GM12878 (cell line): ENCODE data around the gene GPAT2. TPM values are rescaled to one million over a fixed set of nuclear protein-coding genes. Genes with fewer than 3 reads are reported as not detected.
A peak's percentile ranks its signal among the peaks of the same experiment; 100 is the strongest.
"Not testable (repeated sequence)": the region's sequence is repeated elsewhere in the genome, so short reads cannot be mapped to it uniquely, and the experiment has no call there.

Experiments
- ATAC-seq: fragments of 200-7000 bp; cut with Tn5 transposase; 3 replicates; pipeline ENCODE4 v1.9.1; 2020; ENCODE audit warnings: mild to moderate bottlenecking, moderate library complexity
- BruUV-seq: library from RNA; stranded (reverse); fragments of 400-500 nt; replicated peaks from 2 replicates; lab custom pipeline; 2021; lab: Mats Ljungman, UMichigan
- CTCF ChIA-PET: fragments of 300-600 bp; sonication (Branson Sonifier 250); formaldehyde crosslinking; extraction: SDS; loops from one replicate; lab custom pipeline; 2021; ENCODE audit warnings: inconsistent platforms; lab: Yijun Ruan, JAX
- POLR2A ChIA-PET: fragments of 350-600 bp; formaldehyde crosslinking; extraction: SDS; loops from one replicate; lab custom pipeline; 2021; ENCODE audit warnings: inconsistent platforms; lab: Charles Lee
- RAD21 ChIA-PET: fragments of 300-600 bp; sonication (Branson Sonifier 250); formaldehyde crosslinking; loops from one replicate; lab custom pipeline; 2023; ENCODE audit warnings: antibody characterized with exemption; ENCODE audit not compliant: unreplicated experiment; lab: Charles Lee
- SMC1A ChIA-PET: fragments of 300-600 bp; sonication (Branson Sonifier 250); formaldehyde crosslinking; loops from one replicate; lab custom pipeline; 2023; ENCODE audit not compliant: unreplicated experiment, uncharacterized antibody; lab: Charles Lee
- DNase-seq: peaks from one replicate; pipeline ENCODE4 v3.0.0-alpha.2; 2011; ENCODE audit warnings: low read depth, low spot score
- FAIRE-seq: peaks from 3 replicates; lab custom pipeline; 2011; peaks lifted over from hg19 to GRCh38; lab: Jason Lieb, UNC
- H2AFZ ChIP-seq: 2 replicates; pipeline ENCODE4 v1.6.0; 2011; ENCODE audit warnings: low read depth, low read length, control low read depth; ENCODE audit not compliant: control insufficient read depth
- H3K27ac ChIP-seq: 2 replicates; pipeline ENCODE4 v1.5.1; 2011; ENCODE audit warnings: control low read depth; ENCODE audit not compliant: control insufficient read depth, insufficient read depth
- H3K27me3 ChIP-seq, 2 experiments: replicated peaks in 1 of 2; 2 replicates each; pipeline versions ENCODE4 v1.6.0 to v1.6.1; 2011; ENCODE audit warnings: low read length in 1 of 2; ENCODE audit not compliant: control insufficient read depth in 2 of 2, insufficient read depth in 2 of 2
- H3K36me3 ChIP-seq, 2 experiments: 2 replicates each; pipeline ENCODE4 v1.5.1; 2011; ENCODE audit warnings: low read length in 1 of 2; ENCODE audit not compliant: control insufficient read depth in 2 of 2, insufficient read depth in 2 of 2
- H3K4me1 ChIP-seq: 2 replicates; pipeline ENCODE4 v1.6.1; 2011; ENCODE audit warnings: mild to moderate bottlenecking, low read length, moderate library complexity, mixed read lengths; ENCODE audit not compliant: control insufficient read depth, insufficient read depth
- H3K4me2 ChIP-seq: 2 replicates; pipeline ENCODE4 v1.6.0; 2011; ENCODE audit warnings: control low read depth; ENCODE audit not compliant: control insufficient read depth, insufficient read depth
- H3K4me3 ChIP-seq: fragments of 200-600 bp; sonication (generic); 2 replicates; pipeline ENCODE4 v1.5.1; 2016
- H3K79me2 ChIP-seq: 2 replicates; pipeline ENCODE4 v1.6.0; 2011; ENCODE audit warnings: low read length; ENCODE audit not compliant: control insufficient read depth, insufficient read depth
- H3K9ac ChIP-seq: 2 replicates; pipeline ENCODE4 v1.8.0; 2011; ENCODE audit warnings: low read length, control low read depth, mixed read lengths; ENCODE audit not compliant: control insufficient read depth, insufficient read depth
- H3K9me3 ChIP-seq: replicated peaks from 3 replicates; pipeline ENCODE4 v1.5.1; 2011; ENCODE audit warnings: mild to moderate bottlenecking, low read length; ENCODE audit not compliant: control insufficient read depth, insufficient read depth
- H4K20me1 ChIP-seq: 2 replicates; pipeline ENCODE4 v1.6.0; 2011; ENCODE audit not compliant: control insufficient read depth, insufficient read depth
- WGBS: methylation state at CpG from one replicate; pipeline ENCODE4 v1.1.6; 2016; ENCODE audit warnings: low lambda C conversion rate; ENCODE audit not compliant: insufficient replicate concordance, insufficient coverage; ENCODE audit errors: missing lambda C conversion rate; 5-methylcytosine and 5-hydroxymethylcytosine counted together
- in situ Hi-C: fragments of 300-500 bp; cut with MboI; formaldehyde crosslinking; loops from 9 replicates; pipeline ENCODE4 v1.14.3; 2018; ENCODE audit warnings: mixed read lengths
- intact Hi-C: fragments of 100-400 bp; cut with micrococcal nuclease; formaldehyde crosslinking; loops from one replicate; pipeline ENCODE4 v1.14.2; 2022; ENCODE audit not compliant: unreplicated experiment
- polyA plus RNA-seq, 11 experiments: library from polyadenylated mRNA; depleted of rRNA in 4 of 11; unstranded in 6 of 11; stranded (reverse) in 5 of 11; fragments of >200 nt; fragmentation: Nextera tagmentation in 4 of 11; fragmentation: Illumina TruSeq in 1 of 11; extraction: Ambion mirVana in 4 of 11; extraction: Trizol in 1 of 11; gene quantifications; 1 replicate in 1 of 11; 2 replicates in 10 of 11; pipeline versions ENCODE4 v1.2.1 to v1.2.3, GENCODE V29; 2011 to 2016; ENCODE audit warnings: inconsistent platforms in 2 of 11, missing spikeins in 2 of 11, low read depth in 1 of 11
- small RNA-seq: library from RNA; depleted of rRNA; stranded (forward); fragments of <200 nt; gene quantifications from one replicate; pipeline ENCODE3, GENCODE V24; 2014
- total RNA-seq, 4 experiments: library from RNA; depleted of rRNA in 3 of 4; stranded (reverse); fragments of >200 nt in 3 of 4; fragmentation: Illumina TruSeq in 1 of 4; extraction: Trizol in 1 of 4; gene quantifications; 2 replicates each; pipeline versions ENCODE4 v1.2.1 to v1.2.3, GENCODE V29; 2013 to 2021

The GPAT2 gene
- total and polyA plus RNA-seq, 10 of the 15 experiments (the other 5 are each of a cell fraction or from before 2014, with no cell fraction given): 0.04 to 0.05 TPM; not detected in 8

DNA sequence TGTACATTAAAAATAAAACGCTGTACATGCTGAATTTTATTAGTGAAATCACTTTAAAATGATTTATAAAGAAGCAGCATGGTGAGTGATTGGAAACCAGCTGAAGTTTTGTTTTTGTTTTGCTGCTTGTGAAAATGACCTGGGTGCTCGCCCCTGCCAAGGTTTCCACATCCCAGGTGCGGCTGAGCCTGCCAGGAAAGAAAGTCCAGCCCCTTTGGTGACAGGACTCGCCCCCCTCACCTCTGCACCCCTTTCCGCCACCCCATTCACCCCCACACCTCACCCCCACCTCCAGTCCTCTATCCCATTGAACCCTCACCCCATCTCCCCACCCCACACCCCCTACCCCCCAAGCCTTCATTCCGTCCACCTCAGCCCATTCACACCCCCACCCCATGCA, 43.8 kb downstream of the GPAT2 start:
- H3K9ac ChIP-seq, H3K27me3 ChIP-seq, H2AFZ ChIP-seq, H3K36me3 ChIP-seq, H3K4me2 ChIP-seq, RAD21 ChIA-PET, BruUV-seq, DNase-seq, H3K4me1 ChIP-seq, H3K79me2 ChIP-seq, in situ Hi-C loops, SMC1A ChIA-PET, H4K20me1 ChIP-seq, H3K27ac ChIP-seq, POLR2A ChIA-PET, ATAC-seq, FAIRE-seq, H3K9me3 ChIP-seq, intact Hi-C loops: not testable (repeated sequence)
- 15% methylated on average over 5 of the region's 6 CpGs for WGBS
- CTCF ChIA-PET: interaction anchor here (1.1 to 4.4 kb wide), 2 partner anchors 13 to 183 kb away, joined by 3 to 43 read pairs; no protein-coding TSS in a partner anchor
- peak overlapping the region; percentile 69 for H3K4me3 ChIP-seq

Small RNAs within 50 kb of the gene (small RNA-seq; reads per million reads assigned to genes)
- gene RN7SL210P: not detected

Other genes with a start within 250 kb of the GPAT2 start
- gene ANKRD36C, start 43.1 kb downstream of the GPAT2 start, total RNA-seq (2014; rRNA removed): 23.6 and 29.5 TPM in 2 replicates
- gene ANKRD36C, start 43.1 kb downstream of the GPAT2 start, total RNA-seq (2014; rRNA removed; fragmentation: Illumina TruSeq; extraction: Trizol): 39.8 and 43.3 TPM in 2 replicates
- gene ANKRD36C, start 43.1 kb downstream of the GPAT2 start, total RNA-seq (2021): 24.1 and 26.2 TPM in 2 replicates
- 12.5 and 14.7 TPM in 2 replicates for gene ANKRD36C, start 43.1 kb downstream of the GPAT2 start, polyA plus RNA-seq (2011; rRNA removed)
- gene ANKRD36C, start 43.1 kb downstream of the GPAT2 start, polyA plus RNA-seq (2014; fragmentation: Illumina TruSeq; extraction: Trizol): 12.6 and 12.9 TPM in 2 replicates
- 10 to 100 TPM in 1 of 2 experiments, 1 to 10 TPM in 1; 3.2 to 15.3 TPM for gene ANKRD36C, start 43.1 kb downstream of the GPAT2 start, polyA plus RNA-seq (2014; fragmentation: Nextera tagmentation; extraction: Ambion mirVana)
- 7.5 and 7.6 TPM in 2 replicates for gene ANKRD36C, start 43.1 kb downstream of the GPAT2 start, polyA plus RNA-seq (2014; rRNA removed)
- 10 to 100 TPM; 24.7 to 29.0 TPM for gene ANKRD36C, start 43.1 kb downstream of the GPAT2 start, polyA plus RNA-seq (2016; fragmentation: Nextera tagmentation; extraction: Ambion mirVana)
- 0.05 TPM in 1 of 2 replicates, not detected in the other for gene ADRA2B, start 81.7 kb upstream of the GPAT2 start, total RNA-seq (2014; rRNA removed)
- 0.05 TPM in 1 of 2 replicates, not detected in the other for gene ADRA2B, start 81.7 kb upstream of the GPAT2 start, total RNA-seq (2014; rRNA removed; fragmentation: Illumina TruSeq; extraction: Trizol)
- 0.10 TPM in 1 of 2 replicates, not detected in the other for gene ADRA2B, start 81.7 kb upstream of the GPAT2 start, total RNA-seq (2021)
- not detected in 2 replicates for gene ADRA2B, start 81.7 kb upstream of the GPAT2 start, polyA plus RNA-seq (2011; rRNA removed)
- gene ADRA2B, start 81.7 kb upstream of the GPAT2 start, polyA plus RNA-seq (2014; fragmentation: Illumina TruSeq; extraction: Trizol): 0.01 TPM in 1 of 2 replicates, not detected in the other
- under 1 TPM in 1 of 2 experiments, not detected in 1; 0.03 TPM for gene ADRA2B, start 81.7 kb upstream of the GPAT2 start, polyA plus RNA-seq (2014; fragmentation: Nextera tagmentation; extraction: Ambion mirVana)
- 0.05 and 0.09 TPM in 2 replicates for gene ADRA2B, start 81.7 kb upstream of the GPAT2 start, polyA plus RNA-seq (2014; rRNA removed)
- gene ADRA2B, start 81.7 kb upstream of the GPAT2 start, polyA plus RNA-seq (2016; fragmentation: Nextera tagmentation; extraction: Ambion mirVana): not detected
- 0.27 and 0.40 TPM in 2 replicates for gene ASTL, start 103.6 kb upstream of the GPAT2 start, total RNA-seq (2014; rRNA removed)
- 0.54 TPM in 1 of 2 replicates, not detected in the other for gene ASTL, start 103.6 kb upstream of the GPAT2 start, total RNA-seq (2014; rRNA removed; fragmentation: Illumina TruSeq; extraction: Trizol)
- 0.43 and 1.0 TPM in 2 replicates for gene ASTL, start 103.6 kb upstream of the GPAT2 start, total RNA-seq (2021)
- 0.10 and 0.37 TPM in 2 replicates for gene ASTL, start 103.6 kb upstream of the GPAT2 start, polyA plus RNA-seq (2011; rRNA removed)
- gene ASTL, start 103.6 kb upstream of the GPAT2 start, polyA plus RNA-seq (2014; fragmentation: Illumina TruSeq; extraction: Trizol): 0.24 TPM in 1 of 2 replicates, not detected in the other
- gene ASTL, start 103.6 kb upstream of the GPAT2 start, polyA plus RNA-seq (2014; fragmentation: Nextera tagmentation; extraction: Ambion mirVana): not detected
- gene ASTL, start 103.6 kb upstream of the GPAT2 start, polyA plus RNA-seq (2014; rRNA removed): 0.18 and 0.37 TPM in 2 replicates
- not detected for gene ASTL, start 103.6 kb upstream of the GPAT2 start, polyA plus RNA-seq (2016; fragmentation: Nextera tagmentation; extraction: Ambion mirVana)
- 212 and 227 TPM in 2 replicates for gene DUSP2, start 110.5 kb upstream of the GPAT2 start, total RNA-seq (2014; rRNA removed)
- 57.4 and 58.0 TPM in 2 replicates for gene DUSP2, start 110.5 kb upstream of the GPAT2 start, total RNA-seq (2014; rRNA removed; fragmentation: Illumina TruSeq; extraction: Trizol)
- gene DUSP2, start 110.5 kb upstream of the GPAT2 start, total RNA-seq (2021): 181 and 194 TPM in 2 replicates
- 47.5 and 84.3 TPM in 2 replicates for gene DUSP2, start 110.5 kb upstream of the GPAT2 start, polyA plus RNA-seq (2011; rRNA removed)
- gene DUSP2, start 110.5 kb upstream of the GPAT2 start, polyA plus RNA-seq (2014; fragmentation: Illumina TruSeq; extraction: Trizol): 11.9 and 35.6 TPM in 2 replicates
- gene DUSP2, start 110.5 kb upstream of the GPAT2 start, polyA plus RNA-seq (2014; fragmentation: Nextera tagmentation; extraction: Ambion mirVana): 10 to 100 TPM in 1 of 2 experiments, 1 to 10 TPM in 1; 9.7 to 34.6 TPM
- gene DUSP2, start 110.5 kb upstream of the GPAT2 start, polyA plus RNA-seq (2014; rRNA removed): 158 and 168 TPM in 2 replicates
- gene DUSP2, start 110.5 kb upstream of the GPAT2 start, polyA plus RNA-seq (2016; fragmentation: Nextera tagmentation; extraction: Ambion mirVana): 10 to 100 TPM; 10.2 to 56.4 TPM
- gene STARD7, start 173.9 kb upstream of the GPAT2 start, total RNA-seq (2014; rRNA removed): 215 and 229 TPM in 2 replicates
- 148 and 153 TPM in 2 replicates for gene STARD7, start 173.9 kb upstream of the GPAT2 start, total RNA-seq (2014; rRNA removed; fragmentation: Illumina TruSeq; extraction: Trizol)
- 194 and 200 TPM in 2 replicates for gene STARD7, start 173.9 kb upstream of the GPAT2 start, total RNA-seq (2021)
- 139 and 142 TPM in 2 replicates for gene STARD7, start 173.9 kb upstream of the GPAT2 start, polyA plus RNA-seq (2011; rRNA removed)
- 154 and 182 TPM in 2 replicates for gene STARD7, start 173.9 kb upstream of the GPAT2 start, polyA plus RNA-seq (2014; fragmentation: Illumina TruSeq; extraction: Trizol)
- 100 to 1,000 TPM in 1 of 2 experiments, 10 to 100 TPM in 1; 85.4 to 114 TPM for gene STARD7, start 173.9 kb upstream of the GPAT2 start, polyA plus RNA-seq (2014; fragmentation: Nextera tagmentation; extraction: Ambion mirVana)
- 120 and 123 TPM in 2 replicates for gene STARD7, start 173.9 kb upstream of the GPAT2 start, polyA plus RNA-seq (2014; rRNA removed)
- gene STARD7, start 173.9 kb upstream of the GPAT2 start, polyA plus RNA-seq (2016; fragmentation: Nextera tagmentation; extraction: Ambion mirVana): 100 to 1,000 TPM; 225 to 237 TPM
- 11.2 and 15.3 TPM in 2 replicates for gene TMEM127, start 231.1 kb upstream of the GPAT2 start, total RNA-seq (2014; rRNA removed)
- gene TMEM127, start 231.1 kb upstream of the GPAT2 start, total RNA-seq (2014; rRNA removed; fragmentation: Illumina TruSeq; extraction: Trizol): 8.2 and 8.9 TPM in 2 replicates
- gene TMEM127, start 231.1 kb upstream of the GPAT2 start, total RNA-seq (2021): 25.6 and 27.2 TPM in 2 replicates
- 11.6 and 24.9 TPM in 2 replicates for gene TMEM127, start 231.1 kb upstream of the GPAT2 start, polyA plus RNA-seq (2011; rRNA removed)
- 10.5 and 19.9 TPM in 2 replicates for gene TMEM127, start 231.1 kb upstream of the GPAT2 start, polyA plus RNA-seq (2014; fragmentation: Illumina TruSeq; extraction: Trizol)
- gene TMEM127, start 231.1 kb upstream of the GPAT2 start, polyA plus RNA-seq (2014; fragmentation: Nextera tagmentation; extraction: Ambion mirVana): 1 to 10 TPM; 2.6 to 3.0 TPM
- gene TMEM127, start 231.1 kb upstream of the GPAT2 start, polyA plus RNA-seq (2014; rRNA removed): 18.4 and 22.3 TPM in 2 replicates
- gene TMEM127, start 231.1 kb upstream of the GPAT2 start, polyA plus RNA-seq (2016; fragmentation: Nextera tagmentation; extraction: Ambion mirVana): 10 to 100 TPM; 17.0 to 18.4 TPM
- gene CIAO1, start 231.3 kb upstream of the GPAT2 start, total RNA-seq (2014; rRNA removed): 74.7 and 89.4 TPM in 2 replicates
- 48.0 and 49.7 TPM in 2 replicates for gene CIAO1, start 231.3 kb upstream of the GPAT2 start, total RNA-seq (2014; rRNA removed; fragmentation: Illumina TruSeq; extraction: Trizol)
- gene CIAO1, start 231.3 kb upstream of the GPAT2 start, total RNA-seq (2021): 51.1 and 57.5 TPM in 2 replicates
- gene CIAO1, start 231.3 kb upstream of the GPAT2 start, polyA plus RNA-seq (2011; rRNA removed): 61.3 and 75.4 TPM in 2 replicates
- gene CIAO1, start 231.3 kb upstream of the GPAT2 start, polyA plus RNA-seq (2014; fragmentation: Illumina TruSeq; extraction: Trizol): 50.2 and 55.8 TPM in 2 replicates
- 10 to 100 TPM in 1 of 2 experiments, 1 to 10 TPM in 1; 8.3 to 15.6 TPM for gene CIAO1, start 231.3 kb upstream of the GPAT2 start, polyA plus RNA-seq (2014; fragmentation: Nextera tagmentation; extraction: Ambion mirVana)
- 89.3 and 92.5 TPM in 2 replicates for gene CIAO1, start 231.3 kb upstream of the GPAT2 start, polyA plus RNA-seq (2014; rRNA removed)
- 10 to 100 TPM; 69.4 to 73.1 TPM for gene CIAO1, start 231.3 kb upstream of the GPAT2 start, polyA plus RNA-seq (2016; fragmentation: Nextera tagmentation; extraction: Ambion mirVana)